GM12878 (cell line): ENCODE data around the gene SCCPDH. TPM values are rescaled to one million over a fixed set of nuclear protein-coding genes. Genes with fewer than 3 reads are reported as not detected.

Source experiments
- ATAC-seq: fragments of 200-7000 bp; cut with Tn5 transposase; 3 replicates; pipeline ENCODE4 v1.9.1; 2020; ENCODE audit warnings: mild to moderate bottlenecking, moderate library complexity
- BruUV-seq: library from RNA; stranded (reverse); fragments of 400-500 nt; replicated peaks from 2 replicates; lab custom pipeline; 2021; lab: Mats Ljungman, UMichigan
- CTCF ChIA-PET: fragments of 300-600 bp; sonication (Branson Sonifier 250); formaldehyde crosslinking; extraction: SDS; loops from one replicate; lab custom pipeline; 2021; ENCODE audit warnings: inconsistent platforms; lab: Yijun Ruan, JAX
- POLR2A ChIA-PET: fragments of 350-600 bp; formaldehyde crosslinking; extraction: SDS; loops from one replicate; lab custom pipeline; 2021; ENCODE audit warnings: inconsistent platforms; lab: Charles Lee
- RAD21 ChIA-PET: fragments of 300-600 bp; sonication (Branson Sonifier 250); formaldehyde crosslinking; loops from one replicate; lab custom pipeline; 2023; ENCODE audit warnings: antibody characterized with exemption; ENCODE audit not compliant: unreplicated experiment; lab: Charles Lee
- SMC1A ChIA-PET: fragments of 300-600 bp; sonication (Branson Sonifier 250); formaldehyde crosslinking; loops from one replicate; lab custom pipeline; 2023; ENCODE audit not compliant: unreplicated experiment, uncharacterized antibody; lab: Charles Lee
- DNase-seq: peaks from one replicate; pipeline ENCODE4 v3.0.0-alpha.2; 2011; ENCODE audit warnings: low read depth, low spot score
- FAIRE-seq: peaks from 3 replicates; lab custom pipeline; 2011; peaks lifted over from hg19 to GRCh38; lab: Jason Lieb, UNC
- H2AFZ ChIP-seq: 2 replicates; pipeline ENCODE4 v1.6.0; 2011; ENCODE audit warnings: low read depth, low read length, control low read depth; ENCODE audit not compliant: control insufficient read depth
- H3K27ac ChIP-seq: 2 replicates; pipeline ENCODE4 v1.5.1; 2011; ENCODE audit warnings: control low read depth; ENCODE audit not compliant: control insufficient read depth, insufficient read depth
- H3K27me3 ChIP-seq, 2 experiments: replicated peaks in 1 of 2; 2 replicates each; pipeline versions ENCODE4 v1.6.0 to v1.6.1; 2011; ENCODE audit warnings: low read length in 1 of 2; ENCODE audit not compliant: control insufficient read depth in 2 of 2, insufficient read depth in 2 of 2
- H3K36me3 ChIP-seq, 2 experiments: 2 replicates each; pipeline ENCODE4 v1.5.1; 2011; ENCODE audit warnings: low read length in 1 of 2; ENCODE audit not compliant: control insufficient read depth in 2 of 2, insufficient read depth in 2 of 2
- H3K4me1 ChIP-seq: 2 replicates; pipeline ENCODE4 v1.6.1; 2011; ENCODE audit warnings: mild to moderate bottlenecking, low read length, moderate library complexity, mixed read lengths; ENCODE audit not compliant: control insufficient read depth, insufficient read depth
- H3K4me2 ChIP-seq: 2 replicates; pipeline ENCODE4 v1.6.0; 2011; ENCODE audit warnings: control low read depth; ENCODE audit not compliant: control insufficient read depth, insufficient read depth
- H3K4me3 ChIP-seq: fragments of 200-600 bp; sonication (generic); 2 replicates; pipeline ENCODE4 v1.5.1; 2016
- H3K79me2 ChIP-seq: 2 replicates; pipeline ENCODE4 v1.6.0; 2011; ENCODE audit warnings: low read length; ENCODE audit not compliant: control insufficient read depth, insufficient read depth
- H3K9ac ChIP-seq: 2 replicates; pipeline ENCODE4 v1.8.0; 2011; ENCODE audit warnings: low read length, control low read depth, mixed read lengths; ENCODE audit not compliant: control insufficient read depth, insufficient read depth
- H3K9me3 ChIP-seq: replicated peaks from 3 replicates; pipeline ENCODE4 v1.5.1; 2011; ENCODE audit warnings: mild to moderate bottlenecking, low read length; ENCODE audit not compliant: control insufficient read depth, insufficient read depth
- H4K20me1 ChIP-seq: 2 replicates; pipeline ENCODE4 v1.6.0; 2011; ENCODE audit not compliant: control insufficient read depth, insufficient read depth
- BMI1 ChIP-seq: fragments of 450-650 bp; IDR thresholded peaks from 2 replicates; pipeline ENCODE4 v1.6.1; 2016; ENCODE audit warnings: mild to moderate bottlenecking, moderate library complexity, borderline replicate concordance
- E2F4 ChIP-seq: IDR thresholded peaks from 2 replicates; pipeline ENCODE4 v1.6.1; 2012; ENCODE audit warnings: low read depth, low read length, improper control_type of control experiment
- EGR1 ChIP-seq, 2 experiments: IDR thresholded peaks; 1 replicate in 1 of 2; 2 replicates in 1 of 2; pipeline ENCODE4 v1.6.1; 2011 to 2012; ENCODE audit warnings: low read depth in 2 of 2, low read length in 2 of 2, borderline replicate concordance in 1 of 2, mild to moderate bottlenecking in 1 of 2, moderate library complexity in 1 of 2
- MAX ChIP-seq: IDR thresholded peaks from 2 replicates; pipeline ENCODE4 v1.6.1; 2012; ENCODE audit warnings: low read depth, low read length, improper control_type of control experiment
- MEF2B ChIP-seq: fragments of 450-650 bp; IDR thresholded peaks from 2 replicates; pipeline ENCODE4 v1.6.1; 2018; ENCODE audit warnings: mild to moderate bottlenecking, moderate library complexity; ENCODE audit not compliant: partially characterized antibody, poor library complexity, severe bottlenecking
- NFYB ChIP-seq: IDR thresholded peaks from 2 replicates; pipeline ENCODE4 v1.6.1; 2011; ENCODE audit warnings: low read depth, mild to moderate bottlenecking, low read length, improper control_type of control experiment, moderate library complexity; ENCODE audit not compliant: insufficient read depth
- POLR2AphosphoS2 ChIP-seq: IDR thresholded peaks from 2 replicates; pipeline ENCODE4 v1.6.1; 2011; ENCODE audit warnings: low read depth, mild to moderate bottlenecking, low read length, improper control_type of control experiment, moderate library complexity
- ZNF217 ChIP-seq: fragments of 450-650 bp; IDR thresholded peaks from 2 replicates; pipeline ENCODE4 v1.6.1; 2017; ENCODE audit warnings: antibody characterized with exemption, mild to moderate bottlenecking
- WGBS: methylation state at CpG from one replicate; pipeline ENCODE4 v1.1.6; 2016; ENCODE audit warnings: low lambda C conversion rate; ENCODE audit not compliant: insufficient replicate concordance, insufficient coverage; ENCODE audit errors: missing lambda C conversion rate; 5-methylcytosine and 5-hydroxymethylcytosine counted together
- in situ Hi-C: fragments of 300-500 bp; cut with MboI; formaldehyde crosslinking; loops from 9 replicates; pipeline ENCODE4 v1.14.3; 2018; ENCODE audit warnings: mixed read lengths
- intact Hi-C: fragments of 100-400 bp; cut with micrococcal nuclease; formaldehyde crosslinking; loops from one replicate; pipeline ENCODE4 v1.14.2; 2022; ENCODE audit not compliant: unreplicated experiment
- polyA plus RNA-seq, 11 experiments: library from polyadenylated mRNA; depleted of rRNA in 4 of 11; unstranded in 6 of 11; stranded (reverse) in 5 of 11; fragments of >200 nt; fragmentation: Nextera tagmentation in 4 of 11; fragmentation: Illumina TruSeq in 1 of 11; extraction: Ambion mirVana in 4 of 11; extraction: Trizol in 1 of 11; gene quantifications; 1 replicate in 1 of 11; 2 replicates in 10 of 11; pipeline versions ENCODE4 v1.2.1 to v1.2.3, GENCODE V29; 2011 to 2016; ENCODE audit warnings: inconsistent platforms in 2 of 11, missing spikeins in 2 of 11, low read depth in 1 of 11
- total RNA-seq, 4 experiments: library from RNA; depleted of rRNA in 3 of 4; stranded (reverse); fragments of >200 nt in 3 of 4; fragmentation: Illumina TruSeq in 1 of 4; extraction: Trizol in 1 of 4; gene quantifications; 2 replicates each; pipeline versions ENCODE4 v1.2.1 to v1.2.3, GENCODE V29; 2013 to 2021
- TF ChIP-seq, protein P1 (sequence below): fragments of 450-650 bp; IDR thresholded peaks from 2 replicates; pipeline ENCODE4 v1.6.1; 2017; ENCODE audit warnings: mild to moderate bottlenecking
- TF ChIP-seq, protein P2 (sequence below): IDR thresholded peaks from 2 replicates; pipeline ENCODE4 v1.6.1; 2012; ENCODE audit warnings: mild to moderate bottlenecking, low read depth, low read length
- TF ChIP-seq, protein P3 (sequence below): fragments of 450-650 bp; IDR thresholded peaks from 2 replicates; pipeline ENCODE4 v1.6.1; 2016; ENCODE audit warnings: mild to moderate bottlenecking, moderate library complexity, borderline replicate concordance

The SCCPDH gene
- total and polyA plus RNA-seq, 10 of the 15 experiments (the other 5 are each of a cell fraction or from before 2014, with no cell fraction given), result 5.4 to 44.8 (median 24.5) TPM

DNA sequence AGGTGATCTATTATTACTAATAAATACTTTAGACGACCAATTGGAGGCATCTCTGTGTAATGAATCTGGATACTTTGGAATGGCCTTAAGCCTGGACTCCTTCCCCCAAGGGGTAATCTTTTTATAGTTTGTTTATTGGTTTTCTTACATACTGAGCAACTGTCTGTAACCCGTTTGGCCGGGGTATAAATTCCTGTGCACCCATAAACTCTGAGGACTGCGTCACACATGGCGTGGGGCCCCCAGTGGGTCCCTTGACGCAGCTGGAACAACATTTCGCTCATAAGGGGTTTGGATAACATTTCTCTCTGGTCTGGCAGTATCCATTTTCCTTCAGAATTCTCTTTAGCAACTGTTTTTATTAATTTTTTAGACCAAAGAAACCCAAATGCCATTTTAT, 26.5 kb downstream of the SCCPDH start:
- no peak for DNase-seq
- in situ Hi-C loops, result no loop called here
- H3K79me2 ChIP-seq, result no peaks in the 10 kb centered on the region
- ChIA-PET POLR2A (interaction anchor here (1.0 kb wide), 1 partner anchor 357 kb away, joined by 3 read pairs; no protein-coding TSS in a partner anchor), SMC1A (no interaction called here), RAD21 (no interaction called here), CTCF (no interaction called here)
- H3K27ac ChIP-seq, result no peak overlapping the region
- BruUV-seq, result no TSS peak
- TF ChIP-seq EGR1 (IDR thresholded peaks at IDR 0.05; ENCODE audit: borderline replicate concordance in 1 of 2, low read depth in 2 of 2, low read length in 2 of 2) (no peak), MEF2B (no peak), BMI1 (no peak), POLR2AphosphoS2 (no peak), NFYB (no peak), ZNF217 (no peak), E2F4 (no peak), MAX (no peak)
- TF ChIP-seq, protein P1, sequence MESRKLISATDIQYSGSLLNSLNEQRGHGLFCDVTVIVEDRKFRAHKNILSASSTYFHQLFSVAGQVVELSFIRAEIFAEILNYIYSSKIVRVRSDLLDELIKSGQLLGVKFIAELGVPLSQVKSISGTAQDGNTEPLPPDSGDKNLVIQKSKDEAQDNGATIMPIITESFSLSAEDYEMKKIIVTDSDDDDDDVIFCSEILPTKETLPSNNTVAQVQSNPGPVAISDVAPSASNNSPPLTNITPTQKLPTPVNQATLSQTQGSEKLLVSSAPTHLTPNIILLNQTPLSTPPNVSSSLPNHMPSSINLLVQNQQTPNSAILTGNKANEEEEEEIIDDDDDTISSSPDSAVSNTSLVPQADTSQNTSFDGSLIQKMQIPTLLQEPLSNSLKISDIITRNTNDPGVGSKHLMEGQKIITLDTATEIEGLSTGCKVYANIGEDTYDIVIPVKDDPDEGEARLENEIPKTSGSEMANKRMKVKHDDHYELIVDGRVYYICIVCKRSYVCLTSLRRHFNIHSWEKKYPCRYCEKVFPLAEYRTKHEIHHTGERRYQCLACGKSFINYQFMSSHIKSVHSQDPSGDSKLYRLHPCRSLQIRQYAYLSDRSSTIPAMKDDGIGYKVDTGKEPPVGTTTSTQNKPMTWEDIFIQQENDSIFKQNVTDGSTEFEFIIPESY, result no peak
- TF ChIP-seq, protein P2, sequence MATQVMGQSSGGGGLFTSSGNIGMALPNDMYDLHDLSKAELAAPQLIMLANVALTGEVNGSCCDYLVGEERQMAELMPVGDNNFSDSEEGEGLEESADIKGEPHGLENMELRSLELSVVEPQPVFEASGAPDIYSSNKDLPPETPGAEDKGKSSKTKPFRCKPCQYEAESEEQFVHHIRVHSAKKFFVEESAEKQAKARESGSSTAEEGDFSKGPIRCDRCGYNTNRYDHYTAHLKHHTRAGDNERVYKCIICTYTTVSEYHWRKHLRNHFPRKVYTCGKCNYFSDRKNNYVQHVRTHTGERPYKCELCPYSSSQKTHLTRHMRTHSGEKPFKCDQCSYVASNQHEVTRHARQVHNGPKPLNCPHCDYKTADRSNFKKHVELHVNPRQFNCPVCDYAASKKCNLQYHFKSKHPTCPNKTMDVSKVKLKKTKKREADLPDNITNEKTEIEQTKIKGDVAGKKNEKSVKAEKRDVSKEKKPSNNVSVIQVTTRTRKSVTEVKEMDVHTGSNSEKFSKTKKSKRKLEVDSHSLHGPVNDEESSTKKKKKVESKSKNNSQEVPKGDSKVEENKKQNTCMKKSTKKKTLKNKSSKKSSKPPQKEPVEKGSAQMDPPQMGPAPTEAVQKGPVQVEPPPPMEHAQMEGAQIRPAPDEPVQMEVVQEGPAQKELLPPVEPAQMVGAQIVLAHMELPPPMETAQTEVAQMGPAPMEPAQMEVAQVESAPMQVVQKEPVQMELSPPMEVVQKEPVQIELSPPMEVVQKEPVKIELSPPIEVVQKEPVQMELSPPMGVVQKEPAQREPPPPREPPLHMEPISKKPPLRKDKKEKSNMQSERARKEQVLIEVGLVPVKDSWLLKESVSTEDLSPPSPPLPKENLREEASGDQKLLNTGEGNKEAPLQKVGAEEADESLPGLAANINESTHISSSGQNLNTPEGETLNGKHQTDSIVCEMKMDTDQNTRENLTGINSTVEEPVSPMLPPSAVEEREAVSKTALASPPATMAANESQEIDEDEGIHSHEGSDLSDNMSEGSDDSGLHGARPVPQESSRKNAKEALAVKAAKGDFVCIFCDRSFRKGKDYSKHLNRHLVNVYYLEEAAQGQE, result no peak
- TF ChIP-seq, protein P3, sequence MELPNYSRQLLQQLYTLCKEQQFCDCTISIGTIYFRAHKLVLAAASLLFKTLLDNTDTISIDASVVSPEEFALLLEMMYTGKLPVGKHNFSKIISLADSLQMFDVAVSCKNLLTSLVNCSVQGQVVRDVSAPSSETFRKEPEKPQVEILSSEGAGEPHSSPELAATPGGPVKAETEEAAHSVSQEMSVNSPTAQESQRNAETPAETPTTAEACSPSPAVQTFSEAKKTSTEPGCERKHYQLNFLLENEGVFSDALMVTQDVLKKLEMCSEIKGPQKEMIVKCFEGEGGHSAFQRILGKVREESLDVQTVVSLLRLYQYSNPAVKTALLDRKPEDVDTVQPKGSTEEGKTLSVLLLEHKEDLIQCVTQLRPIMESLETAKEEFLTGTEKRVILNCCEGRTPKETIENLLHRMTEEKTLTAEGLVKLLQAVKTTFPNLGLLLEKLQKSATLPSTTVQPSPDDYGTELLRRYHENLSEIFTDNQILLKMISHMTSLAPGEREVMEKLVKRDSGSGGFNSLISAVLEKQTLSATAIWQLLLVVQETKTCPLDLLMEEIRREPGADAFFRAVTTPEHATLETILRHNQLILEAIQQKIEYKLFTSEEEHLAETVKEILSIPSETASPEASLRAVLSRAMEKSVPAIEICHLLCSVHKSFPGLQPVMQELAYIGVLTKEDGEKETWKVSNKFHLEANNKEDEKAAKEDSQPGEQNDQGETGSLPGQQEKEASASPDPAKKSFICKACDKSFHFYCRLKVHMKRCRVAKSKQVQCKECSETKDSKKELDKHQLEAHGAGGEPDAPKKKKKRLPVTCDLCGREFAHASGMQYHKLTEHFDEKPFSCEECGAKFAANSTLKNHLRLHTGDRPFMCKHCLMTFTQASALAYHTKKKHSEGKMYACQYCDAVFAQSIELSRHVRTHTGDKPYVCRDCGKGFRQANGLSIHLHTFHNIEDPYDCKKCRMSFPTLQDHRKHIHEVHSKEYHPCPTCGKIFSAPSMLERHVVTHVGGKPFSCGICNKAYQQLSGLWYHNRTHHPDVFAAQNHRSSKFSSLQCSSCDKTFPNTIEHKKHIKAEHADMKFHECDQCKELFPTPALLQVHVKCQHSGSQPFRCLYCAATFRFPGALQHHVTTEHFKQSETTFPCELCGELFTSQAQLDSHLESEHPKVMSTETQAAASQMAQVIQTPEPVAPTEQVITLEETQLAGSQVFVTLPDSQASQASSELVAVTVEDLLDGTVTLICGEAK, result no peak
- no peak overlapping the region for H2AFZ ChIP-seq
- no peaks in the 10 kb centered on the region for H4K20me1 ChIP-seq
- WGBS, result 78% methylated on average over 7 of the region's 7 CpGs
- H3K4me2 ChIP-seq, result no peak overlapping the region
- no peak overlapping the region for H3K9ac ChIP-seq
- no peaks in the 10 kb centered on the region for H3K27me3 ChIP-seq
- ATAC-seq, result no peak
- peaks cover 0 to 5% of the 10 kb centered on the region in 2 experiments; a peak in 1 of 4 replicates for H3K36me3 ChIP-seq
- H3K4me1 ChIP-seq, result no peaks in the 10 kb centered on the region
- intact Hi-C loops, result loop anchor here (10.0 kb wide), 1 partner anchor 1596 kb away; the partner anchor contains the start of gene KIF26B
- no peak overlapping the region for H3K4me3 ChIP-seq
- no peaks in the 10 kb centered on the region for H3K9me3 ChIP-seq
- FAIRE-seq, result no peak
